GM18519 (cell line): ENCODE data around the gene GAK.

Experiments
- ATAC-seq: cut with Tn5 transposase; IDR thresholded peaks from one replicate; pipeline ENCODE4 v1.9.1; 2021; ENCODE audit warnings: mild to moderate bottlenecking, moderate library complexity; ENCODE audit not compliant: unreplicated experiment, low FRiP score

GAK gene

DNA sequence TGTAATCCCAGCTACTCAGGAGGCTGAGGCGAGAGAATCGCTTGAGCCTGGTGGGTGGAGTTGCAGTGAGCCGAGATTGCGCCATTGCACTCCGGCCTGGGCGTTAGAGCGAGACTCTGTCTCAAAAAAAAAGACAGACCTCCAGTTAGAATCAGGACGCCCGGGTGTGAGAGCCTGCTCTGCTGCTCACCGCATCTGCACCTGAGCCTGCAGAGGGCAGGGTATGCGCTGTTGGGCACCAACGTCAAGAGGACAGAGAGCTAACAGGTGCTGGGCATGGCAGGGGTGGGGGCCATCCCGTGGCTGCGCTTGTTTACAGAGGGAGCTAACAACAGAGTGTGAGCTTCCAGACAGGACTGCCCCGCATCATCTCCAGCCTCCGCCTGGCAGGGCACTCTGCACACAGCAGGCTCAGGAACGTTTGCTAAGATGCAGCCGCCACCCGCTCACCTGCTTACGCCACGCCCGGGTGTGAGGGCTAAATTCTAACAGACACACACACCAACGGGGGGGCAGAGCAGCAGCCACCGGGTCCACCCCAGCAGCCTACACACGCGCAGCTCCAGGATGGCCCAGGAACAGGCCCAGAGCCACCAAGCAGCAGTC lies 56.2 kb downstream of the GAK start:
- ATAC-seq = no peak

GRCh38 chr4:874971-875817 lies 56.9 kb downstream of the GAK start:
- ATAC-seq = no peak

DNA sequence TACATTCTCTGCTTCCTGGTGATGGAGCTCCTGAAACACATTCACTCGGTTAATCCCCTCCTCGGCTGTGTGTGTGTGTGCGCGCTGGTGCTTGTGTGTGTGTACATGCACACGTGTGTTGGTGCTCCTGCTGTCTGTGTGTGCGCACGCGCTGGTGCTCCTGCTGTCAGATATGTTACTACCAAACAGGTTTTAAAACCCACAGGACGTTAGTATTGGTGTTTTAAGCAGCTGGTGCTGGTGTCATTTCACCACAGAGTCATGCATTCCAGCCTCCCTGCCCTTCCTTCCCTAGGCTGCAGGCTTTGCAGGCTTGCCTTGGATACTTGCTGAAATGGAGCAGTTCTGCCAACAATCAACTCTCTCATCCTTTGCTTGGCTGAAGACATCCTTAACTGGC lies 58.1 kb downstream of the GAK start:
- no peak for ATAC-seq

GRCh38 chr4:872241-872981 lies 59.7 kb downstream of the GAK start:
- no peak for ATAC-seq

DNA sequence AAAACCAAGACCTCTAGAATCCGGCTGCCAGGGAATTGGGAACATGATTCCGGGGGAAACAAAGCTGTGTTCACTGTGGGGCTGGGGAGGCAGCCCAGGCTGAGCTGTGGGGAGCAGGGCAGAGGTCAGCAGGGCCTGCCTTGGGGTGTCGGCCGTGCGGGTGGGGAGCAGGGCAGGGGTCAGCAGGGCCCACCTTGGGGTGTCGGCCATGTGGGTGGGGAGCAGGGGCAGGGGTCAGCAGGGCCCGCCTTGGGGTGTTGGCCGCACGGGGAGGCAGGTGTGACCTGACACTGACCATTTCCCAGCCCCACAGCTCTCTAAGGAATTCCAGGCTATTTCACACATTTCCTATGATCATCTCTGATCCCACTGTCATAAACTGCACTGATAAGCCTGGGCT lies 60.6 kb downstream of the GAK start:
- ATAC-seq = no peak

DNA sequence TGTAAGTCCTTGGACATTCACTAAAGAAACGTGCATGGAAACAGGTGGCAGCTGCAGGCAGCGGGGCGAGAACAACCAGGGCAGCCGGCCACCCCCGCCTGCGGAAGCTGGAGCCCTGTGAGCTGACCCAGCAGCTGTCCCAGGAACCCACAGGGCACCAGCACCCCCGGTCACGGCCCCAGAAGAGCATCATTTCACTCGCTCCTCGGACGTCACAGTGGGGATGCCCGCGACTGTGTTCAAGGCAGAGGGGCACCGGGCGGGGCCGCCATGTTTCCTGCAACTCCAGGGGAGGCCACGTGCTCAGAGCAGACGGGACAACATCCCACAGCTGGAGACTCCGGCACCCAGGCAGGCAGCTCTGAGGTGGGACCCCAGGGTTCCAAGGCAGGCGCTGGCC lies 61.2 kb downstream of the GAK start:
- no peak for ATAC-seq

- ATAC-seq = no peak
These were observed 62.3 kb downstream of the GAK start for GRCh38 chr4:869776-870175.

DNA sequence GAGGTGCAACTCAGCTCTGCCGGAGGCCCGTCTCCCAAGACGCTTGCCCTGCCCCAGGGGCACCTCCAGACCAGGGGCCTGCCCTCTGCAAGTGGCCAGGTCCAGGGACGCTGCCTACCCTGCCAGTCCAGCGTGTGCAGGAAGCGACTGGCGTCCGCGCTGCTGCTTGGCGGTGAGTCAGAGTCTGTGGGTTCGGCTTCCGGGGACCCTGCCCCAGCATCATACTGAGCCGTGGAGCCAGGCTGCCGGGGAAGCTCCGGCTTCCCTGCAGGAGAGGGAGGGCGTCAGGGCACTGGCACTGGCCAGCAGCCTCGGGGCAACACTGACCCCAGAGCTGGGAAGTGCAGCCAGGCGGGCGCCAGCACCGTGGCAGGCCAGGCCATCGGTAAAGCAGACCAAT lies 63.7 kb downstream of the GAK start:
- no peak for ATAC-seq

DNA sequence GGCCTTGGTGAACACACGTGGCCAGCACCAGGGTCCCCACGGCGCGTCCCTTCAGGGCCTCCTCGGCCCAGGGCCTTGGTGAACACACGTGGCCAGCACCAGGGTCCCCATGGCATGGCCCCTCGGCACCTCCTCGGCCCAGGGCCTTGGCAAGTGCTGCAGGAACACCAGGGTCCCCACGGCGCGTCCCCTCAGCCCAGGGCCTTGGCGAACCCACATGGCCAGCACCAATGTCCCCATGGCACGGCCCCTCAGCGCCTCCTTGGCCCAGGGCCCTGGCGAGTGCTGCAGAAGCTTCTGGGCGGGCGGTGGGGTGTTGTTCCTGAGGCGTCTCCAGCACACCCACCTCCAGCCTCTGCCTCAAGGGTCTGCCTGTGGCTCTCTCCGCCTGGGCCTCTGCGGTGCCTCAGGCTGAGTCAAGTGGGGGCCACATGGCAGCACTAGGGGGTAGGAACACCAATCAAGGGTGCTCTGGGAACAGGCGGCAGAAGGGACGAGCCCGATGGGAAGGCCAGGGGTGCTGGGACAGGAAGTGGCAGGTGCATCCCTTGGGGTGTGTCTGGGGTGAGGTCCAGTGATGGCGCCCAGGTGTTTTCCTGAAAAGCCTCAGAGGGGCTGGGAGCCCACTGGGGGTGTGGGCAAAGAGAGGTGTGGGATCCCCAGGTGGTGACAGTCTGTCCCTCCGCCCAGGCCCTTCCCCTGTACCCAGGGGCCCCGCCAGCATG lies 64.4 kb downstream of the GAK start:
- ATAC-seq = no peak

DNA sequence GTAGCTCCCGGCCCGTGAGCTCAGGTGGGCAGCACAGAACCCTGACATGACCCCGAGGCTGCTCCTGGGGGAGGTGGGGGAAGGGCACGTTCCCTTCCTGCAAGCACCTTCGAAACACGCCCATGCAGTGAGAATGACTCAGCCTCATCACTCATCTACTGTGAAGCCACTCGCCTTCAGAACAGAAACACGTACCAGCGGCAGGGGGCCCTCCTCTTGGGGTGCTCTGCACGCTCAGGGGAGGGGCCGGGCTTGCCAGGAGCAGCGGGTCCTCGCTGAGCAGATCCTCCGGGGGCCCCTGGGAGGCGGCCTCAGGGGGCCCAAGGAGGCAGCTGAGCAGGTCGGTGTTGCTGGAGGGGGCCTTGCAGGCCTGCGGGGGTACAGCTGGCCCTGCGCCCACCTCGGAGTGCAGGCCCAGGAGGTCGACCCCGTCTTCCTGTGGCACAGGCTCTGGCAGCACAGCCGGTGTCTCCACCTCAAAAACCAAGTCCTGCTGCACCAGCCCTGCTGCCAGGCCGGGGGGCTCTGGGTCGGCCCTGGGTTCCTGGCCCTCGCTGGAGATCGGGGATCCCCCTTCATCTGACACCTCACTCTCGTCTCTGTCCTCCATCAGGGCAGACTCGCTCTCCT lies 65.2 kb downstream of the GAK start:
- no peak for ATAC-seq

DNA sequence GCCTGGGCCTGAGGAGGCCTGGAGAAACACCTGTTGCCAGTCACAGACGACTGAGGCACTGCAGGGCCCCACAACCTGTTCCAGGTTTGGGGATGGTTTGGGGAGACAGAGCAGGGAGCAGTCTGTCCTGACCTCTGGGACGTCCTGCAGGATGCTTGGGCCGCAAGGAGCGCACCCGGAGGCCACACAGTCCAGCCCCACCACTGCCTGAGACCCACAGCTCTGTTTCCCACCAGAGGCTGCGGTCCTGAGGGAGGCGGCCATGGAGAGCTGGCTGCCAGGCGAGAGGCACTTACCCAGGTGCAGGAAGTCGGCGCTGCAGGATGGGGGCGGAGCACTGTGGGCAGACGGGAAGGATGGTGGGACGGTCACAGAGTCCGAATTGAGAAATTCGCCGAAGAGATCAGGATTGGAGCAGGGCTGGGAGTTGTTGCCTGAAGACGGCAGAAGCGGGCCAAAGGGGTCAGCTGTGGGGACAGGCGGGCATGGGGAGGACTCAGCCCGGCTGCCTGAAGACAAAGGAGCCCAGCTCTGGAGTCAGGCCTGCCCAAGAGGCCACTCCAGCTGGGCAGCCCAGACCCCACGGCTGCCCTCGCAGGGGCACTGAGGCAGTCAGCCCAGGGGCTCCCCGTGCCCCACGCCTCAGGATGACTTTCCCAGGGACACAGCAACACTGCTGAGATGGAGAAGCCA lies 65.9 kb downstream of the GAK start:
- ATAC-seq = no peak

GRCh38 chr4:865572-865971 lies 66.5 kb downstream of the GAK start:
- ATAC-seq = no peak

GRCh38 chr4:865121-865465 lies 67.0 kb downstream of the GAK start:
- no peak for ATAC-seq

- no peak for ATAC-seq
These were observed 67.5 kb downstream of the GAK start for GRCh38 chr4:864456-865120.

GRCh38 chr4:860561-860960 lies 71.6 kb downstream of the GAK start:
- no peak for ATAC-seq

GRCh38 chr4:859496-859895 lies 72.6 kb downstream of the GAK start:
- ATAC-seq = no peak

GRCh38 chr4:858831-859451 lies 73.2 kb downstream of the GAK start:
- no peak for ATAC-seq

DNA sequence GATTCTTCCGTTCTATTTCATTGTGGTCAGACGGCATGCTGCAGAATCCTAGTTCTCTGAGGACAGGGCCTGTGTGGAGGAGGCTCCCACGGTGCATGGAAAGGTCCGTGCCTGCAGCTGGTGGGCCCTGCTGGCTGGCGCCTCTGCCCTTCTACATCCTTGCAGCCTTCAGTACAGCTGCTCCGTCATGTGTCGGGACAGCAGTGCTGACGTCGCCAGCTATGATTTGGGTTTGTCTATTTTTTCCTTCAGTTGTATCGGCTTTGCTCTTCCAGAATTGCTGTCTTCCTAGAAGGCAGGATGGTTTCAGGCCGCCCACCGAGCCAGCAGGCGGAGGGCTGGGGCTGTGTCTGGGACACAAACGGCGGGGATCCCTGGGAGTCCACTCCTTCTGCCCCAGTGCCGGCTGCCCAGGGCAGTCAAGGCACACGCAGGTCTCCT lies 74.1 kb downstream of the GAK start:
- ATAC-seq = no peak

- no peak for ATAC-seq
These were observed 74.7 kb downstream of the GAK start for GRCh38 chr4:857461-857860.
